ENCODE data around the gene PTGER2.

PTGER2 gene

GRCh38 chr14:52269100-52269499 lies 45.0 kb upstream of the PTGER2 start:
- no peak for TF ChIP-seq CTCF (IDR thresholded peaks at IDR 0.05; ENCODE audit: extremely low read depth, missing control alignments)
- no peak for DNase-seq (ENCODE audit: low spot score)

DNA sequence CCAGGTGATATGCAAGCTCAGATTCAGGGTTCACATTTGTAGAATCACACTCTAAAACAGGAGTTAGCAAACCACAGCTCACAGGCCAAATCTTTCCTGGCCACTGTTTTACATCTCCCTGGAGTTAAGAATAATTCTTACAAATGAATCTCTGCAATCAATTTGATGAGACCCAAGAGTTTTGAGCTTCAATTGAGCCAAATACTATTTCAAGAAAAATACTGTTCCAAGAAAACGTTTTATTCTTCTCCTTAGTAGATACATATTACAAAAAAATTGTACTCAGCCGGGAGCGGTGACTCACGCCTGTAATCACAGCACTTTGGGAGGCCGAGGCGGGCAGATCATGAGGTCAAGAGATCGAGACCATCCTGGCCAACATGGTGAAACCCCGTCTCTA lies 44.1 kb upstream of the PTGER2 start:
- no peak for DNase-seq (ENCODE audit: low spot score)
- TF ChIP-seq CTCF (IDR thresholded peaks at IDR 0.05; ENCODE audit: extremely low read depth, missing control alignments), result no peak

DNA sequence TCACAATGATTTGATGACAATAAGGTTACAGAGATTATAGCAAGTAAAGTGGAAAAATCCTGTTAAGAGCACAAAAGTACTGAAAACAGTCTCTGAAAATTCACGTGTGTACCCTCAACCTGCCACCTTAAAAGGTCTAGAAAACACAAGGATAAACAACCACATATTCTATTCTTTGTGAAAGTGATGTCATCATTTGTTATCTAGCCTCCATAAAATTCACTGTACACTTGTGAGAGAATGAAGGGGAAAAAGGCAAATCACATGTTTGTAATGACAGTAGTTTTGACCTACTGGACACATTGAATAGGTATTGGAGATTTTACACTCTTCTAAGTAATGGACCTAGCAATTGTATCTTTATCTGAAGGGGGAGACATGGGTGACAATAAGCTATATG lies 42.6 kb upstream of the PTGER2 start:
- DNase-seq (ENCODE audit: low spot score), result no peak
- TF ChIP-seq CTCF (IDR thresholded peaks at IDR 0.05; ENCODE audit: extremely low read depth, missing control alignments), result no peak

- no peak for TF ChIP-seq CTCF (IDR thresholded peaks at IDR 0.05; ENCODE audit: extremely low read depth, missing control alignments)
- peak; percentile 53 for DNase-seq (ENCODE audit: low spot score)
These were observed 41.7 kb upstream of the PTGER2 start for GRCh38 chr14:52272375-52272774.

- no peak for TF ChIP-seq CTCF (IDR thresholded peaks at IDR 0.05; ENCODE audit: extremely low read depth, missing control alignments)
- DNase-seq (ENCODE audit: low spot score), result no peak
These were observed 38.7 kb upstream of the PTGER2 start for GRCh38 chr14:52275372-52275771.

GRCh38 chr14:52277552-52277951 lies 36.6 kb upstream of the PTGER2 start:
- no peak for DNase-seq (ENCODE audit: low spot score)
- no peak for TF ChIP-seq CTCF (IDR thresholded peaks at IDR 0.05; ENCODE audit: extremely low read depth, missing control alignments)

GRCh38 chr14:52279408-52279807 lies 34.7 kb upstream of the PTGER2 start:
- no peak for DNase-seq (ENCODE audit: low spot score)
- no peak for TF ChIP-seq CTCF (IDR thresholded peaks at IDR 0.05; ENCODE audit: extremely low read depth, missing control alignments)
